Measurements from ENCODE around the gene NIP7. TPM values are rescaled to one million over a fixed set of nuclear protein-coding genes. Genes with fewer than 3 reads are reported as not detected.

NIP7 gene
- polyA plus RNA-seq, 1 donor (not counting 4 experiments of a cell fraction or from before 2014, with no cell fraction given): 31.3 TPM

DNA sequence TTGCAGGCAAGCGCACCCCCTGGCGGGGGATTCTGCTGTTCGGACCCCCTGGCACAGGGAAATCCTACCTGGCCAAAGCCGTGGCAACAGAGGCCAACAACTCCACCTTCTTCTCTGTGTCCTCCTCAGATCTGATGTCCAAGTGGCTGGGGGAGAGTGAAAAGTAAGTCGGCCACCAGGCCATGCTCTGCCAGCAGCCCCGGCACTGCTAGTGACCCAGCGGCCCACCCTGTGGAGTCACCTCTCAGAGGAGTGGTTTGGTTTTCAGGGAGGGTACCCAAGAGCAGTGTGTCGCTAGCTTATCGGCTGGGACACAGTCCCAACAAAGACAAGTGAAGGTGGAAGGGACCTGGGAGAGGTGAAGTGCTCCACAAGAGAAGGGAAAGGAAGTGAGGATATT, 20.2 kb upstream of the NIP7 start:
- Histone ChIP-seq H3K79me2 (ENCODE audit: control insufficient read depth, insufficient read depth, low read length) (peaks cover 51% of the 10 kb centered on the region), H3K27me3 (ENCODE audit: control insufficient read depth, extremely low read depth, insufficient read depth, low read length) (no peaks in the 10 kb centered on the region), H3K4me2 (ENCODE audit: control insufficient read depth, extremely low read depth, insufficient read depth, low read depth, low read length) (no peak overlapping the region), H3K36me3 (ENCODE audit: control insufficient read depth in 2 of 2, extremely low read depth in 1 of 2, insufficient read depth in 2 of 2, low read length in 2 of 2) (peaks cover 58 to 59% of the 10 kb centered on the region in 2 experiments), H3K27ac (ENCODE audit: control insufficient read depth, insufficient read depth, low read length) (no peak overlapping the region), H3K4me1 (ENCODE audit: control insufficient read depth, extremely low read depth, insufficient read depth, low read length) (no peaks in the 10 kb centered on the region), H2AFZ (ENCODE audit: control insufficient read depth, low read length) (no peak overlapping the region), H4K20me1 (ENCODE audit: control insufficient read depth, extremely low read depth, insufficient read depth, low read length) (peaks cover 7% of the 10 kb centered on the region), H3K9me3 (ENCODE audit: control insufficient read depth, low read depth, low read length) (no peaks in the 10 kb centered on the region), H3K4me3 (ENCODE audit: control insufficient read depth in 2 of 3, extremely low read depth in 1 of 3, insufficient read depth in 2 of 3, low read depth in 1 of 3, low read length in 3 of 3) (no peak overlapping the region), H3K9ac (ENCODE audit: control insufficient read depth, extremely low read depth, insufficient read depth, low read length) (no peak overlapping the region), H3K9me1 (ENCODE audit: control insufficient read depth, extremely low read depth, insufficient read depth, low read length) (no peaks in the 10 kb centered on the region)
- dilution Hi-C loops (cut with MboI; ENCODE audit: extremely low pct_ligation_motif_present, low sequenced_read_pairs): no loop called here
- FAIRE-seq: no peak
- TF ChIP-seq EZH2 (IDR thresholded peaks at IDR 0.05; ENCODE audit: low read length): no peak
- DNase-seq (ENCODE audit: low read depth, low spot score): no peak

DNA sequence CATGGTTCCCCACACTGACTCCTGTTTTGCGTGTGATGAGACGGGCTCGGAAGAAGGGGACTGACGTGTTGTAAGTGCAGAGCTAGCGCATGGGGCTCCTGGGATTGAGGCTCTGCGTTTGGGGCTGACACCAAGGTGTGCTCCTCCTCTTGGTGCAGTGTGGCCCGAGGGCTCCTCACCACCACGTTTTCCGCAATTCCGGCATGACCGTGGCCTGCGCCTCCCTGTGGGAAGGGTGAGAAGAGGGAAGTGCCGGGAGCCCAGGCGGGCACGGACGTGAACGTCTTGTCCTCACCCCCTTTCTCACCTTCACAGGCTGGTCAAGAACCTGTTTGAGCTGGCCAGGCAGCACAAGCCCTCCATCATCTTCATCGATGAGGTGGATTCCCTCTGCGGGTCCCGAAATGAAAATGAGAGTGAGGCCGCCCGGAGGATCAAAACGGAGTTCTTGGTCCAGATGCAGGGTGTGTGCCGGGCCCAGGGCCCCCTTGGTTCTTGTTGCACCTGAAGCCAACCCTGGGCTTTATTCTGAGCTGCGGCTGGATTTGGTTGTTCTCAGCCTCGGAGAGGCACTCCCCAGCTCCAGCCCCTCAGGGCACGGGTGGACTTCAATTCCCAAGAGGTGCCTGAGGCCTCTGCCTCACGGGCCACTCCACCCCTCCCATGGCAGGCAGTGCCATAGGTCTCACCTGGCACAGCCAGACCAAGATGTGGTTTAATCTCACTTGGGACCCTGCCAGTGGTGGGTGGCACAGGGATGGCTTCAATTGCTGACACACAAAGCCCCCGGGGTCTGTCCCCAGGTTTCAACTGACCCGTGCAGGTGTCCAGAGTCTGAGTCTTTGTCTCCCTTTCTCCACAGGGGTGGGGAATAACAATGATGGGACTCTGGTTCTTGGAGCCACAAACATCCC, 19.5 kb upstream of the NIP7 start:
- DNase-seq (ENCODE audit: low read depth, low spot score) (no peak), FAIRE-seq (no peak)
- Histone ChIP-seq H3K79me2 (ENCODE audit: control insufficient read depth, insufficient read depth, low read length) (peaks cover 52% of the 10 kb centered on the region), H3K27ac (ENCODE audit: control insufficient read depth, insufficient read depth, low read length) (no peak overlapping the region), H3K9me3 (ENCODE audit: control insufficient read depth, low read depth, low read length) (no peaks in the 10 kb centered on the region), H4K20me1 (ENCODE audit: control insufficient read depth, extremely low read depth, insufficient read depth, low read length) (peaks cover 7% of the 10 kb centered on the region), H3K27me3 (ENCODE audit: control insufficient read depth, extremely low read depth, insufficient read depth, low read length) (no peaks in the 10 kb centered on the region), H3K4me1 (ENCODE audit: control insufficient read depth, extremely low read depth, insufficient read depth, low read length) (no peaks in the 10 kb centered on the region), H3K4me3 (ENCODE audit: control insufficient read depth in 2 of 3, extremely low read depth in 1 of 3, insufficient read depth in 2 of 3, low read depth in 1 of 3, low read length in 3 of 3) (no peak overlapping the region), H3K9ac (ENCODE audit: control insufficient read depth, extremely low read depth, insufficient read depth, low read length) (no peak overlapping the region), H2AFZ (ENCODE audit: control insufficient read depth, low read length) (no peak overlapping the region), H3K9me1 (ENCODE audit: control insufficient read depth, extremely low read depth, insufficient read depth, low read length) (no peaks in the 10 kb centered on the region), H3K36me3 (ENCODE audit: control insufficient read depth in 2 of 2, extremely low read depth in 1 of 2, insufficient read depth in 2 of 2, low read length in 2 of 2) (peaks cover 60 to 65% of the 10 kb centered on the region in 2 experiments), H3K4me2 (ENCODE audit: control insufficient read depth, extremely low read depth, insufficient read depth, low read depth, low read length) (no peak overlapping the region)
- dilution Hi-C loops (cut with MboI; ENCODE audit: extremely low pct_ligation_motif_present, low sequenced_read_pairs): no loop called here
- TF ChIP-seq, protein P1, sequence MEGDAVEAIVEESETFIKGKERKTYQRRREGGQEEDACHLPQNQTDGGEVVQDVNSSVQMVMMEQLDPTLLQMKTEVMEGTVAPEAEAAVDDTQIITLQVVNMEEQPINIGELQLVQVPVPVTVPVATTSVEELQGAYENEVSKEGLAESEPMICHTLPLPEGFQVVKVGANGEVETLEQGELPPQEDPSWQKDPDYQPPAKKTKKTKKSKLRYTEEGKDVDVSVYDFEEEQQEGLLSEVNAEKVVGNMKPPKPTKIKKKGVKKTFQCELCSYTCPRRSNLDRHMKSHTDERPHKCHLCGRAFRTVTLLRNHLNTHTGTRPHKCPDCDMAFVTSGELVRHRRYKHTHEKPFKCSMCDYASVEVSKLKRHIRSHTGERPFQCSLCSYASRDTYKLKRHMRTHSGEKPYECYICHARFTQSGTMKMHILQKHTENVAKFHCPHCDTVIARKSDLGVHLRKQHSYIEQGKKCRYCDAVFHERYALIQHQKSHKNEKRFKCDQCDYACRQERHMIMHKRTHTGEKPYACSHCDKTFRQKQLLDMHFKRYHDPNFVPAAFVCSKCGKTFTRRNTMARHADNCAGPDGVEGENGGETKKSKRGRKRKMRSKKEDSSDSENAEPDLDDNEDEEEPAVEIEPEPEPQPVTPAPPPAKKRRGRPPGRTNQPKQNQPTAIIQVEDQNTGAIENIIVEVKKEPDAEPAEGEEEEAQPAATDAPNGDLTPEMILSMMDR (optimal IDR thresholded peaks at IDR 0.05 in 1 of 3, IDR thresholded peaks at IDR 0.05 in 1 of 3, conservative IDR thresholded peaks at IDR 0.05 in 1 of 3; ENCODE audit: extremely low read depth in 1 of 3, insufficient read depth in 2 of 3, low read length in 3 of 3): no peak
- no peak for TF ChIP-seq EZH2 (IDR thresholded peaks at IDR 0.05; ENCODE audit: low read length)
